ENCODE data around the gene ABI1.

GRCh38 chr10:26730552-26730951, 130.2 kb downstream of the ABI1 start:
- TF ChIP-seq CTCF (conservative IDR thresholded peaks at IDR 0.05; ENCODE audit: low read depth, low read length), result no peak
- TF ChIP-seq POLR2A (IDR thresholded peaks at IDR 0.05; ENCODE audit: low read depth, low read length), result no peak
- no peak for TF ChIP-seq USF2 (IDR thresholded peaks at IDR 0.05; ENCODE audit: low read depth, low read length)
- TF ChIP-seq BHLHE40 (IDR thresholded peaks at IDR 0.05; ENCODE audit: low read depth, low read length), result no peak
- no peak for TF ChIP-seq RAD21 (IDR thresholded peaks at IDR 0.05; ENCODE audit: low read length)
- no peak for TF ChIP-seq MXI1 (IDR thresholded peaks at IDR 0.05; ENCODE audit: borderline replicate concordance, low read depth, low read length)
- no peak for TF ChIP-seq RCOR1 (IDR thresholded peaks at IDR 0.05; ENCODE audit: insufficient replicate concordance, low read length)
